GM12873 (cell line): ENCODE results near the gene UBC.

Experiments used
- TF ChIP-seq, protein P1 (sequence below): IDR thresholded peaks from 2 replicates; pipeline ENCODE4 v1.5.1; 2012; ENCODE audit warnings: low read depth, mild to moderate bottlenecking, moderate library complexity, low read length, control low read depth; ENCODE audit not compliant: insufficient read depth; ENCODE audit errors: missing control alignments

The UBC gene

DNA sequence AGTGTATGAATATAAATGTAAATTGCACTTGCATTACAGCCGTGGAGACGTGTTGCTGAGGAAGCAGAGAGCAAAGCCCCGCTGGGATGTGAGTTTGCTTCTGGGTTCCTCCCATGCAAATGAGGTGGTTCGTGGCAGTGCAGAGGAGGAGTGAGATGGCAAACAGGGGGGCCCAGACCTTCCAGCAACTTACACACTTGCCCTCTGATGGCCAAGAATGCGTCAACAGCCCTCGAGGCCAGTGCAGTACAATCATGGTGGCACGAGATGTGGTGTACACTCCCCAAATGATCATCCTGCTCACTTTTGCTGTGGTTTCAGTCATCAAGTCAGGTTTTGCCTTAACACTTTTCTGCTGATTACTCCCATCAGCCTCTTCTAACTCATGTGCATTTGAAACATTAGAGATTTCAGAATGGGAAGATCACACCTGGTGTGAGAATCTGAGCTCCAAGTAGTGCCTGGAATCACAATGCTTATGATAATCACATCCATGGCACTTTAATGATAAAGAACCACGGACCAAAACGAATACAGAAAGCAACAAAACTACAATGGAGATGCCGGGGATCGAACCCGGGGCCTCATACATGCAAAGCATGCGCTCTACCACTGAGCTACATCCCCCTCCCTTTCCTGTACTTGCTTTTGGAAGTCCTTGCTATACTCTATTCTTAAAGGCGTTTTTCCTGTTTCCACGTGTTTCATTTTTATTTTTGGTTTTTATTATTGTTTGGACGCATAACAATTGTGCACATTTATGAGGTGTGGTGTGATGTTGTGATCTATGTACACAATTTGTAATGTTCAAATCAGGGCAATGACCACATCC lies 7.0 kb upstream of the UBC start:
- TF ChIP-seq, protein P1, sequence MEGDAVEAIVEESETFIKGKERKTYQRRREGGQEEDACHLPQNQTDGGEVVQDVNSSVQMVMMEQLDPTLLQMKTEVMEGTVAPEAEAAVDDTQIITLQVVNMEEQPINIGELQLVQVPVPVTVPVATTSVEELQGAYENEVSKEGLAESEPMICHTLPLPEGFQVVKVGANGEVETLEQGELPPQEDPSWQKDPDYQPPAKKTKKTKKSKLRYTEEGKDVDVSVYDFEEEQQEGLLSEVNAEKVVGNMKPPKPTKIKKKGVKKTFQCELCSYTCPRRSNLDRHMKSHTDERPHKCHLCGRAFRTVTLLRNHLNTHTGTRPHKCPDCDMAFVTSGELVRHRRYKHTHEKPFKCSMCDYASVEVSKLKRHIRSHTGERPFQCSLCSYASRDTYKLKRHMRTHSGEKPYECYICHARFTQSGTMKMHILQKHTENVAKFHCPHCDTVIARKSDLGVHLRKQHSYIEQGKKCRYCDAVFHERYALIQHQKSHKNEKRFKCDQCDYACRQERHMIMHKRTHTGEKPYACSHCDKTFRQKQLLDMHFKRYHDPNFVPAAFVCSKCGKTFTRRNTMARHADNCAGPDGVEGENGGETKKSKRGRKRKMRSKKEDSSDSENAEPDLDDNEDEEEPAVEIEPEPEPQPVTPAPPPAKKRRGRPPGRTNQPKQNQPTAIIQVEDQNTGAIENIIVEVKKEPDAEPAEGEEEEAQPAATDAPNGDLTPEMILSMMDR: no peak

DNA sequence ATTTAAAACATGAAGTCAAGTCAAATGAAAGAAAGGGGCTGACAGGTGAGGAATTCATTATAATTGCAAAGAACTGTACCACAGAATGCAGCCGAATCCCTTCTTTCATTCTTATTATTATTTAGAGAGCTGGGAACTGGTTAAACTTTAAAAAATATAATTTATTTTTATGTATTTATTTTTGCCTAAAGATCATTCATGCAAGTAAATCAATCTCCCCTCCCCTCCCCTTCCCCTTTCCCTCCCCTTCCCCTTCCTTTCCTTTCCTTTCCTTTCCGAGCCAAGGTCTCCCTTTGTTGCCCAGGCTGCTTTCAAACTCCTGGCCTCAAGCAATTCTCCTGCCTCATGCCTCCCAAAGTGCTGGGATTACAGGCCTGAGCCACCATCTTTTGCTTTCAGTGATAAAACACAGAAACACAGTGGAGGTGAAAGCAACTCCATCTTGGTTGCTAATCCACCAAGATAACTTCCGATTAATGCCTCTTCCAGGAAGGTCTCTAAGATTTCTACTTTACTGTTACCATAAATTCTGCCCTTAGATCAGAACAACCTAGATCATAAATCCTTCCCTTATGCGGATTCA lies 6.0 kb upstream of the UBC start:
- TF ChIP-seq, protein P1: no peak

DNA sequence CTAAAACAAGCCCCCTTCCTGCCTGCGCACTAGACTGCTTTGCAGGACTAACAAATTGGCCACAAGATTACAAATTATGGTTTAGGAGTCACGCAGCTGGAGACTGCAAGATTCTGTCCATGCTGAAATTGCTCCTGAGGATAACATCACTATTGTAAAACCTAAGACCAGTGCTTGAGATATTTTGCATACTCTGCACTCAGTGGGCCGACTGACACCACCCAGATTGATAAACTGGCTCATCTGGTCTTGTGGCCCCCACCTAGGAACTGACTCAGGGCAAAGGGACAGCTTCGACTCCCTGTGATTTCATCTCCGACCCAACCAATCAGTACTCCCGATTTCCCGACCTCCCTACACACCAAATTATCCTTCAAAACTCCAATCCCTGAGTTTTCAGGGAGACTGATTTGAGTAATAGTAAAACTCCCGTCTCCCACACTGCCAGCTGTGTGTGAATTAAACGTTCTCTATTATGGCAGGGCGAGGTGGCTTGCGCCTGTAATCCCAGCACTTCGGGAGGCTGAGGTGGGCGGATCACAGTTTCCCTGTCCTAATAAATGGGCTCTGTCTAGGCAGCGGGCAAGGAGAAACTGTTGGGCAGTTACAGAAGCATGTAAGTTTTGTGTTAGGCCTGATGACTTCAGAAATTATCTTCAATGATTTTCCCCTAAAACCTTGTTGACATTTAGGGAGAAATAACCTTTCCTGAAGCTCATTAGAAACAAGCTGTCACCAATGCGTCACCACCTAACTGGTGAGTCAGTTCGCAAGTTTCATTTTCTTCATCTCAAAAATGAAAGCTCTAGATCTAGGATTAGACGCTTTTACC lies 5.3 kb upstream of the UBC start:
- TF ChIP-seq, protein P1: no peak

DNA sequence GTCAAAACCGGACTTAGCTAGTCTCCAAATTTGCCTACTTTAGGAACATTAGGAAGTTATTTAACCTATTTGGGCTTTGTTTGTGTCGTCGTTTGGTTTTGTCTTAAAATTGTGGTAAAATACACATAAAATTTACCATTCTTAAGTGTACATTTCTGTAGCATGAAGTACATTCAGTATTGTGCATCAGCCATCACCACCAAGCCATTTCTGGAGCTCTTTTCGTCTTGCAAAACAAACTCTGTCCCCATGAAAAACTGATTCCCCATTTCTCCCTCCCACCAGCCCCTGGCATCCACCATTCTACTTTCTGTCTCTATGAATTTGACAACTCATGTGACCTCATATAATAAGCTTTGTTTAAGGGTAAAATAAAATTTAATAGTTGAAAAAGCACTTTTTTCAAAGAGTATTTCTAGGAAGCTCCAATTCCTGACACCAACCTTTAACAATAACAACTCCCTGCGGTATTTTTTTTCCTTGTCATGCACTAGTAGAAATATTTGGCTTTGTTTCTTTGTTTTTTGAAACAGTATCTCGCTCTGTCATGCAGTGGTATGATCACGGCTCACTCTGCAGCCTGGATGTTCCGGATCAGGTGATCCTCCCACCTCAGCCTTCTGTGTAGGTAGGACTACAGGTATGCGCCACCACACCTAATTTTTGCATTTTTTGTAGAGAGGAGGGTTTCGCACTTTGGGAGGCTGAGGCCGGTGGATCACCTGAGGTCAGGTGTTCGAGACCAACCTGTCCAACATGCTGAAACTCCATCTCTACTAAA lies 3.6 kb upstream of the UBC start:
- TF ChIP-seq, protein P1: no peak

DNA sequence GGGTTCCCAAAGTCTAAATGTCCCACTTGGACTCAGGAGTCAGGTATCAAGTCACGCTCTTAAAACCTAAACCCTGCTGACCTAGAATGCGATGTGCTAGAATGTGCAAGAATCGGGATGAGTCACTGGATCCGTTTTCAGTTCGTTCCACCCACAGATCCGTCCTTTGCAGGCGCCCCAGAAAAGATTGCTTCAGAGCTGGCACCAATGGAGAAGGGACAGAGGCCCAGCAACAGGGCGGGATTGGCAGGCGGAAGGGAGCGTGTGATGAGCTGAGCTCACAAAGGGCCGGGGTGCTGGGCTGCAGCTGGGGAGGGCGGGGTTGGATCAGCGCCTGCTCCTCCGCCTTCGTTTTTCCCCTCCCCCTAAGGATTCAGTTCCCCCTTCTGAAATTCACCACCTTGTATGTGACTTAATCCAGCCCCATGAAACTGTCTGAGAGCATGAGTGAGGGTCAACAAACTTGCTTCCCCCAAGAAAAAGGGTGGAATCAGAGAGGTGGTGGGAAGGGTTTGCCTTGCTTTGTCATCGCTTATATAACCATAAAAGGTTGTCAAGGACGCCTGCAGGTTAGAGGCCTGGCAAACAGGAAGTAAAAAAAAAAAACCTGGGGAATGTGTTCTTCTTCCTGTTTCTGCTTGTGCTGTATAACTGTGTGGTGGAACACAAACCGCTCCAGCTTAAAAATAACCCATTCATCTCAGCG lies 2.8 kb upstream of the UBC start:
- TF ChIP-seq, protein P1: no peak

DNA sequence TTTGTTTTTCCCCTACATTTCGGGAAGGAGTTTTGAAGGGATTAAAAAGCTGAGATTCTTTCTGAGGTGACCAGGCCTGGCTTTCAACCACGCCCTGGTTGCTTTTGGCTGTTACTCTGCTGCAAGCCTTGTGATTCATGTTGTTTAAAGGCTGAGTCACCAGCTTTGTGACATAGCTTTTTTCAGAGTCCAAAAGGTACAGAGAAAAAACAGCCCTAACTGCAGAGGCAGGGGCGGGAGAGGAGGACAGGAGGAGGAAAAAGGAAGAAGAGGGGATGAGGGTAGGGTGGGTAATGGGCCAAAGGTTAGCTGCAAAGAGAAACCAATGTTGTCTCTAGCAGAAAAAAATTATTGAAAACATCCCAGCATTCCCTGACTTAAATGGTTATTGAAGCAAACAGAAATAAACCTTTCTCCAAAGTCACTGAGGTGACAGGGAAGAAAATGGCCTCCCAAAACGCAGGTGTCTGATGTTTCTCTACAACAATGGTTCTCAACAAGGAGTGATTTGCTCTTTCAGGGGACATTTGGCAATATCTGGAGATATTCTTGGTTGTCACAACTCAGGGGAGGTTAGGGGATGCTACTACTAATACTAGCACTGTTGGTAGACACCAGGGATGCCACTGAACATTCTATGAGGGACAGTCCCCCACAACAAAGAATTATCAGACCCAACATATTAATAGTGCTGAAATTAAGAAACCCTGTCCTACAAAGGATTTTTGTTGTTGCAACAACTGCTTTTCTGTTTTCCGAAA lies 2.1 kb upstream of the UBC start:
- TF ChIP-seq, protein P1: no peak
